Kidney (tissue), 14 donors: Measurements from ENCODE around the gene PIBF1. TPM values are rescaled to one million over a fixed set of nuclear protein-coding genes. Genes with fewer than 3 reads are reported as not detected.

ENCODE experiments used
- DNase-seq, 5 donors: peaks; one replicate each; pipeline ENCODE4 v3.0.0-alpha.2; 2013 to 2020
- FAIRE-seq: peaks from 2 replicates; lab custom pipeline; 2012; peaks lifted over from hg19 to GRCh38; lab: Jason Lieb, UNC
- H3K27ac ChIP-seq, 2 donors: one replicate each; pipeline ENCODE4 v1.7.0; 2013; ENCODE audit warnings: low read depth in 2 of 2, low read length in 2 of 2, inconsistent platforms in 1 of 2
- H3K27me3 ChIP-seq: one replicate; pipeline ENCODE4 v1.7.1; 2013; ENCODE audit warnings: low read length, inconsistent platforms; ENCODE audit not compliant: control insufficient read depth, insufficient read depth
- H3K36me3 ChIP-seq, 3 donors: one replicate each; pipeline versions ENCODE4 v1.7.0 to v1.7.1; 2013; ENCODE audit warnings: low read length in 3 of 3, control low read depth in 1 of 3, inconsistent platforms in 1 of 3; ENCODE audit not compliant: insufficient read depth in 3 of 3, control insufficient read depth in 2 of 3
- H3K4me1 ChIP-seq, 3 donors: one replicate each; pipeline versions ENCODE4 v1.7.0 to v1.7.1; 2013; ENCODE audit warnings: low read length in 3 of 3, inconsistent platforms in 1 of 3, low read depth in 1 of 3; ENCODE audit not compliant: control insufficient read depth in 2 of 3, insufficient read depth in 2 of 3
- H3K4me3 ChIP-seq, 3 donors: one replicate each; pipeline versions ENCODE4 v1.7.0 to v1.8.1; 2013; ENCODE audit warnings: low read length in 3 of 3, control low read depth in 1 of 3, inconsistent platforms in 1 of 3
- H3K9ac ChIP-seq, 3 donors: one replicate each; pipeline versions ENCODE4 v1.7.0 to v1.7.1; 2013; ENCODE audit warnings: low read length in 3 of 3, control low read depth in 1 of 3, inconsistent platforms in 1 of 3
- H3K9me3 ChIP-seq, 3 donors: one replicate each; pipeline versions ENCODE4 v1.7.0 to v1.7.1; 2013; ENCODE audit warnings: low read length in 3 of 3, control low read depth in 1 of 3, inconsistent platforms in 1 of 3; ENCODE audit not compliant: control insufficient read depth in 2 of 3, insufficient read depth in 1 of 3
- intact Hi-C: fragments of 100-400 bp; cut with DNase I; formaldehyde crosslinking; loops from one replicate; pipeline ENCODE4 v1.11.1; 2022
- polyA plus RNA-seq: library from polyadenylated mRNA; stranded (reverse); fragments of 350-450 nt; fragmentation: Illumina TruSeq; extraction: RNeasy Lipid Tissue Mini Kit (QIAGEN cat#74804); gene quantifications from one replicate; pipeline ENCODE4 v1.2.3, GENCODE V29; 2014; ENCODE audit warnings: low read depth, low replicate concordance; ENCODE audit not compliant: insufficient read depth
- total RNA-seq: library from RNA; stranded (reverse); fragmentation: NEBNext Ultra II Directional; extraction: Animal tissue kit (Norgen Biotek cat#: 25700); gene quantifications from one replicate; pipeline ENCODE4 v1.2.1, GENCODE V29; 2021
- TF ChIP-seq, protein P1 (sequence below): IDR thresholded peaks from 3 replicates; pipeline ENCODE4 v1.5.1; 2012; ENCODE audit warnings: mild to moderate bottlenecking, moderate library complexity, borderline replicate concordance; ENCODE audit not compliant: insufficient read depth; ENCODE audit errors: extremely low read depth
- donor health status: control.
- donor health status: control.
- donor health status: control.
- donor health status: control.
- donor health status: control.
- donor health status: DM: yes; HTN: yes; CAD: no.
- donor health status: Normal renal cell carcinoma (clear cell type).

Gene PIBF1
- total and polyA plus RNA-seq, 2 donors from 2014 or later: 17.6 to 30.5 TPM

DNA sequence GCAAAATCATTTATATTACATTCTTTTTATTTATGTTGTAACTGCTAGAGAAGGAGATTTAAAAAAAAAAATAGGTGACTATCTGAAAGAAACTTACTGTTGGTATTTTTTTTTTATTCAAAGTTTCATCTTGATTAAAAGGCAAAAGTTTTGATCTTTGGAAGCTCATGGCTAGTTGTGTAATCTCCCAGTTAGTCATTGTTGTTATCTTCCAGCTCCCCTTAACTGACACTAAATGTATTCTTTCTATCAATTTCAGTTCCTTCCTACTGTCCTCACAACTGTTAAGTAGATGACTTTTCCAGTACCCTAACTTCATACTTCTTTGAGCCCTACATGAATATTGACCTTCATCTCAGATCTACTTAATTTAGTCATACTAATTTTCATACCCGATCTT, 71.1 kb downstream of the PIBF1 start:
- no peak overlapping the region for H3K27ac ChIP-seq
- intact Hi-C loops: no loop called here

DNA sequence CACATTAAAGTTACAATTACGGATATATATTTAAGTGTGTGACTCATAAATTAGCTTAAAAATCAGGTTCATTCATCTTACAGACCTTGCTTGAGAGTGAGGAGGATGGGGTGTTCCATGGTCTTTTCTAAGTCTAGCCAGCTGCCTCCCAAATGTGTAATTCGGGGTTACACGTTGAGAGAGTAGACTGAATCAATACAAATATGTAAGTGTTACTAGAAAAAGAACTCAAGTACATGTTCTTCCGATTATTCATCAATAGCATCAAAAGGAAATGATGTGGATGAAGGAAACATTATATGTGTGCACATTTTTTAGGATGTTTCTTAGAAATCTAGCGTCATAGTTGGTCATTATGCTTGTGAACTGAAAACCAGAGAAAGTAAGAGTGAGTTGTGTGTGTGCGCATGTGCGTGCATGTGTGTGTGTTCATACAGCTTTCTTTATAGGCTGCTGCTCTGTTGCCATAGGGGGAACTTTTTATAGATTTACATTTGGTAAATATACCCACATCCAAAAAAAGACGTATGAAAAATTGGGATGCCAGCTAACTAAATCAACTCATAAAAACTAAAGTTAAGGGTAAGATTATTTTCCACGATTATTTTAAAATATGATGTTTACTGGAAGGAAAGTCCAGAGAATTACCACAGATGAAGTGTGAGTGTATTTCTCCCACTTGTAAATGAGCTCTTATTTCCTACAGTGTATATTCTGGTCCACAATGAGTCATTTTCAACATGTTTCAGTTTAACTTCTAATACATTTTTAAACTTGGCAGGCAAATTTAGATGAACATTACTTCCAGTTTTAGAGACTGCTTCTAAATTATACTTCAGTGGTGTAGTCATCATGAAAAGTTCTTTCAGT, 82.4 kb downstream of the PIBF1 start:
- TF ChIP-seq, protein P1, sequence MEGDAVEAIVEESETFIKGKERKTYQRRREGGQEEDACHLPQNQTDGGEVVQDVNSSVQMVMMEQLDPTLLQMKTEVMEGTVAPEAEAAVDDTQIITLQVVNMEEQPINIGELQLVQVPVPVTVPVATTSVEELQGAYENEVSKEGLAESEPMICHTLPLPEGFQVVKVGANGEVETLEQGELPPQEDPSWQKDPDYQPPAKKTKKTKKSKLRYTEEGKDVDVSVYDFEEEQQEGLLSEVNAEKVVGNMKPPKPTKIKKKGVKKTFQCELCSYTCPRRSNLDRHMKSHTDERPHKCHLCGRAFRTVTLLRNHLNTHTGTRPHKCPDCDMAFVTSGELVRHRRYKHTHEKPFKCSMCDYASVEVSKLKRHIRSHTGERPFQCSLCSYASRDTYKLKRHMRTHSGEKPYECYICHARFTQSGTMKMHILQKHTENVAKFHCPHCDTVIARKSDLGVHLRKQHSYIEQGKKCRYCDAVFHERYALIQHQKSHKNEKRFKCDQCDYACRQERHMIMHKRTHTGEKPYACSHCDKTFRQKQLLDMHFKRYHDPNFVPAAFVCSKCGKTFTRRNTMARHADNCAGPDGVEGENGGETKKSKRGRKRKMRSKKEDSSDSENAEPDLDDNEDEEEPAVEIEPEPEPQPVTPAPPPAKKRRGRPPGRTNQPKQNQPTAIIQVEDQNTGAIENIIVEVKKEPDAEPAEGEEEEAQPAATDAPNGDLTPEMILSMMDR: no peak
- Histone ChIP-seq H3K27me3 (no peaks in the 10 kb centered on the region), H3K36me3 (peaks cover 0 to 4% (median 0%) of the 10 kb centered on the region in 3 donors), H3K9ac (no peak overlapping the region), H3K4me3 (no peak overlapping the region), H3K9me3 (no peaks in the 10 kb centered on the region), H3K27ac (no peak overlapping the region), H3K4me1 (no peaks in the 10 kb centered on the region)
- FAIRE-seq: no peak
- intact Hi-C loops: no loop called here
- no peak for DNase-seq

More for the DNA sequence above, 71.1 kb downstream of the PIBF1 start:
- FAIRE-seq: no peak
- DNase-seq: no peak
- no peaks in the 10 kb centered on the region for H3K9me3 ChIP-seq
- H3K4me1 ChIP-seq: peaks cover 0 to 3% (median 0%) of the 10 kb centered on the region in 3 donors
- TF ChIP-seq, protein P1: no peak
- no peaks in the 10 kb centered on the region for H3K27me3 ChIP-seq
- peaks cover 0 to 4% (median 0%) of the 10 kb centered on the region in 3 donors for H3K36me3 ChIP-seq
- H3K9ac ChIP-seq: no peak overlapping the region
- no peak overlapping the region for H3K4me3 ChIP-seq

DNA sequence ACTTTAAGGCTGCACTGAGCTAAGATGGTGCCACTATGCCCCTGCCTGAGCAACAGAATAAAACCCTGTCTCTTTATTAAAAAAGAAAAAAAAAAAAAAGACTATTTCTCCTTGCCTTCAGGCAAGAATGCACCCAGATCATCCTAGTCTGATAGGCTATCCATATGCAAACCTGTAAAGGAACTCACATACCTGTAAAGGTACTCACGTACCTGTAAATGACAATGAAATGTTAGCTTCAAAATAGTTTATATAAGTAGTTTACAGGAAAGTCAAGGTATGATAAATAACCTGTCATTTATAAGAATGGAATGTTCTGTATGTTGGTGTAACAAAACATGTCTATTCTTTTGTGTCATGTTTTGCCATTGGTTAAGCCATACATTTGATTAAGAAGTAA, 86.3 kb downstream of the PIBF1 start:
- FAIRE-seq: no peak
- Histone ChIP-seq H3K9ac (no peak overlapping the region), H3K27ac (no peak overlapping the region), H3K9me3 (no peaks in the 10 kb centered on the region), H3K27me3 (no peaks in the 10 kb centered on the region), H3K4me1 (no peaks in the 10 kb centered on the region), H3K4me3 (no peak overlapping the region), H3K36me3 (peaks cover 0 to 4% (median 0%) of the 10 kb centered on the region in 3 donors)
- DNase-seq: no peak
- TF ChIP-seq, protein P1: no peak
- intact Hi-C loops: no loop called here
